ENCODE measurements around the gene NISCH.
A peak's percentile ranks its signal among the peaks of the same experiment; 100 is the strongest.

Gene NISCH

GRCh38 chr3:52435246-52436101 is 19.9 kb upstream of the NISCH start:
- no peak for DNase-seq

GRCh38 chr3:52436500-52437149 is 18.8 kb upstream of the NISCH start:
- peak; percentile 47 for DNase-seq

GRCh38 chr3:52437326-52438103 is 17.9 kb upstream of the NISCH start:
- DNase-seq, result no peak

GRCh38 chr3:52438104-52438376 is 17.4 kb upstream of the NISCH start:
- no peak for DNase-seq

GRCh38 chr3:52438579-52439425 is 16.6 kb upstream of the NISCH start:
- DNase-seq, result no peak

GRCh38 chr3:52439426-52440248 is 15.8 kb upstream of the NISCH start:
- no peak for DNase-seq

- no peak for DNase-seq
Measured at GRCh38 chr3:52440249-52440551, 15.2 kb upstream of the NISCH start.

GRCh38 chr3:52440671-52441070 is 14.7 kb upstream of the NISCH start:
- no peak for DNase-seq

- no peak for DNase-seq
Measured at GRCh38 chr3:52441091-52441771, 14.2 kb upstream of the NISCH start.

- DNase-seq, result no peak
Measured at GRCh38 chr3:52441772-52442332, 13.6 kb upstream of the NISCH start.

- DNase-seq, result no peak
Measured at GRCh38 chr3:52442409-52443267, 12.8 kb upstream of the NISCH start.

- DNase-seq, result no peak
Measured at GRCh38 chr3:52443268-52443610, 12.2 kb upstream of the NISCH start.

GRCh38 chr3:52443791-52444687 is 11.4 kb upstream of the NISCH start:
- no peak for DNase-seq

GRCh38 chr3:52444860-52445793 is 10.3 kb upstream of the NISCH start, which contains the start of gene SEMA3G:
SEMA3G (minus strand) TSS chr3:52445103; CDS start chr3:52445027, 76 bp downstream.
- DNase-seq, result peak; percentile 55

- DNase-seq, result no peak
Measured at GRCh38 chr3:52446042-52446441, 9.4 kb upstream of the NISCH start.

- peak; percentile 59 for DNase-seq
Measured at GRCh38 chr3:52446631-52447511, 8.5 kb upstream of the NISCH start.
